B cell (primary cell): ENCODE measurements around the gene ADGRD2. TPM values are rescaled to one million over a fixed set of nuclear protein-coding genes. Genes with fewer than 3 reads are reported as not detected.

Source experiments
- ATAC-seq: fragments of 200-7000 bp; cut with Tn5 transposase; one replicate; pipeline ENCODE4 v1.10.0; 2021; ENCODE audit warnings: low read depth, mild to moderate bottlenecking, moderate number of reproducible peaks, moderate library complexity
- CTCF ChIA-PET: fragments of 350-600 bp; sonication (Branson Sonifier 250); formaldehyde crosslinking; loops from one replicate; lab custom pipeline; 2021; ENCODE audit warnings: antibody characterized with exemption, inconsistent platforms; lab: Charles Lee
- POLR2A ChIA-PET: fragments of 350-600 bp; sonication (Branson Sonifier 250); formaldehyde crosslinking; loops from one replicate; lab custom pipeline; 2021; ENCODE audit warnings: antibody characterized with exemption; lab: Charles Lee
- DNase-seq: peaks from one replicate; pipeline ENCODE4 v3.0.0; 2013
- H2AFZ ChIP-seq: 2 replicates; pipeline ENCODE4 v1.6.1; 2012; ENCODE audit warnings: mild to moderate bottlenecking, low read depth, low read length; ENCODE audit not compliant: insufficient read depth, poor library complexity, severe bottlenecking
- H3K27ac ChIP-seq, 2 donors: 1 replicate in 1 of 2; 2 replicates in 1 of 2; pipeline ENCODE4 v1.5.1; 2012 to 2013; ENCODE audit warnings: low read length in 2 of 2, mild to moderate bottlenecking in 2 of 2, moderate library complexity in 1 of 2
- H3K27me3 ChIP-seq, 4 experiments: fragments of 200-600 bp in 1 of 4; sonication (generic) in 1 of 4; replicated peaks in 1 of 4; 1 replicate in 2 of 4; 2 replicates in 2 of 4; pipeline versions ENCODE4 v1.6.1 to v1.7.0; 2013 to 2016; ENCODE audit warnings: low read length in 3 of 4, mild to moderate bottlenecking in 2 of 4, mixed read lengths in 1 of 4, moderate library complexity in 1 of 4; ENCODE audit not compliant: insufficient read depth in 4 of 4, control insufficient read depth in 3 of 4; ENCODE audit errors: control extremely low read depth in 1 of 4
- H3K36me3 ChIP-seq, 2 experiments: replicated peaks in 1 of 2; 1 replicate in 1 of 2; 2 replicates in 1 of 2; pipeline versions ENCODE4 v1.6.1 to v1.7.1; 2013; ENCODE audit warnings: low read length in 1 of 2; ENCODE audit not compliant: insufficient read depth in 2 of 2, control insufficient read depth in 1 of 2; ENCODE audit errors: control extremely low read depth in 1 of 2, extremely low read depth in 1 of 2
- H3K4me1 ChIP-seq, 2 donors: fragments of 200-600 bp in 1 of 2; sonication (generic) in 1 of 2; 1 replicate in 1 of 2; 2 replicates in 1 of 2; pipeline versions ENCODE4 v1.5.1 to v1.6.1; 2013 to 2017; ENCODE audit warnings: low read length in 2 of 2; ENCODE audit not compliant: control insufficient read depth in 2 of 2, insufficient read depth in 2 of 2
- H3K4me2 ChIP-seq: replicated peaks from 2 replicates; pipeline ENCODE3; 2012; ENCODE audit warnings: mild to moderate bottlenecking, low read depth, low read length; ENCODE audit not compliant: poor library complexity, severe bottlenecking
- H3K4me3 ChIP-seq, 5 experiments: fragments of 200-600 bp in 1 of 5; sonication (generic) in 1 of 5; 1 replicate in 3 of 5; 2 replicates in 2 of 5; pipeline versions ENCODE4 v1.5.1 to v1.7.0; 2011 to 2016; ENCODE audit warnings: low read length in 4 of 5, mild to moderate bottlenecking in 4 of 5, low read depth in 2 of 5, control low read depth in 1 of 5, moderate library complexity in 1 of 5; ENCODE audit not compliant: insufficient read depth in 1 of 5; ENCODE audit errors: control extremely low read depth in 1 of 5, extremely low read depth in 1 of 5
- H3K79me2 ChIP-seq: fragments of 200-600 bp; sonication (generic); one replicate; pipeline ENCODE4 v1.6.0; 2016; ENCODE audit warnings: low read length; ENCODE audit not compliant: control insufficient read depth, insufficient read depth
- H3K9ac ChIP-seq: fragments of 200-600 bp; sonication (generic); 2 replicates; pipeline ENCODE4 v1.6.1; 2017; ENCODE audit warnings: mild to moderate bottlenecking, low read length, moderate library complexity
- H3K9me3 ChIP-seq, 3 donors: one replicate each; pipeline versions ENCODE4 v1.6.1 to v1.7.1; 2013; ENCODE audit warnings: low read length in 2 of 3; ENCODE audit not compliant: control insufficient read depth in 2 of 3, insufficient read depth in 1 of 3; ENCODE audit errors: control extremely low read depth in 1 of 3
- H4K20me1 ChIP-seq: 2 replicates; pipeline ENCODE4 v1.6.0; 2012; ENCODE audit warnings: mild to moderate bottlenecking, low read length; ENCODE audit not compliant: insufficient read depth, control insufficient read depth, poor library complexity, severe bottlenecking
- H3K27ac Mint-ChIP-seq: one replicate; pipeline ENCODE4 v1.8.0; 2021; ENCODE audit warnings: mixed read lengths
- H3K27me3 Mint-ChIP-seq: one replicate; pipeline ENCODE4 v1.8.0; 2021; ENCODE audit warnings: mixed read lengths
- H3K4me1 Mint-ChIP-seq: one replicate; pipeline ENCODE4 v1.8.0; 2021; ENCODE audit warnings: mixed read lengths
- H3K4me3 Mint-ChIP-seq: one replicate; pipeline ENCODE4 v1.8.0; 2021; ENCODE audit warnings: mixed read lengths
- H3K9me3 Mint-ChIP-seq: one replicate; pipeline ENCODE4 v1.8.0; 2022; ENCODE audit warnings: mixed read lengths; ENCODE audit not compliant: insufficient read depth
- EZH2 ChIP-seq: IDR thresholded peaks from 2 replicates; pipeline ENCODE4 v1.6.1; 2012; ENCODE audit warnings: borderline replicate concordance, low read depth, mild to moderate bottlenecking, moderate library complexity, low read length; ENCODE audit not compliant: insufficient read depth, poor library complexity, severe bottlenecking
- WGBS: methylation state at CpG from one replicate; pipeline ENCODE4 v1.1.5; 2013; ENCODE audit warnings: missing lambda C conversion rate; ENCODE audit not compliant: insufficient coverage; 5-methylcytosine and 5-hydroxymethylcytosine counted together
- intact Hi-C: fragments of 100-400 bp; cut with micrococcal nuclease; formaldehyde crosslinking; loops from one replicate; pipeline ENCODE4 v1.10.0; 2022
- polyA plus RNA-seq: library from polyadenylated mRNA; depleted of rRNA; stranded (reverse); fragments of >200 nt; gene quantifications from 2 replicates; pipeline ENCODE4 v1.2.3, GENCODE V29; 2012
- total RNA-seq, 2 donors: library from RNA; stranded (reverse); fragments of 120-200 nt in 1 of 2; gene quantifications; 1 replicate in 1 of 2; 2 replicates in 1 of 2; pipeline versions ENCODE4 v1.2.3 to v1.2.4, GENCODE V29; 2013 to 2022
- TF ChIP-seq, protein P1 (sequence below): fragments of 200-600 bp; IDR thresholded peaks from one replicate; pipeline ENCODE4 v1.8.0; 2022; ENCODE audit warnings: antibody characterized with exemption, mild to moderate bottlenecking

Gene ADGRD2
- total and polyA plus RNA-seq, 2 donors (not counting 1 experiment from before 2014, with no cell fraction given): not detected

GRCh38 chr9:124500796-124501611 is 50.8 kb downstream of the ADGRD2 start:
- Mint-ChIP-seq H3K27me3 (peaks cover 26% of the 10 kb centered on the region), H3K4me3 (no peak overlapping the region), H3K4me1 (peaks cover 16% of the 10 kb centered on the region), H3K27ac (no peak overlapping the region), H3K9me3 (no peaks in the 10 kb centered on the region)
- H3K9me3 ChIP-seq: peaks cover 0 to 7% (median 0%) of the 10 kb centered on the region in 3 donors
- H4K20me1 ChIP-seq: no peaks in the 10 kb centered on the region
- no peak overlapping the region for H3K4me2 ChIP-seq
- H3K27me3 ChIP-seq: peaks cover 0 to 36% (median 6%) of the 10 kb centered on the region in 4 experiments
- no peak overlapping the region for H3K27ac ChIP-seq
- H3K36me3 ChIP-seq: no peaks in the 10 kb centered on the region
- WGBS: 87% methylated on average over 12 of the region's 12 CpGs
- H3K79me2 ChIP-seq: no peaks in the 10 kb centered on the region
- DNase-seq (no peak), ATAC-seq (no peak)
- H3K9ac ChIP-seq: no peak overlapping the region
- CTCF ChIA-PET: no interaction called here
- H2AFZ ChIP-seq: no peak overlapping the region
- POLR2A ChIA-PET: no interaction called here
- intact Hi-C loops: no loop called here
- no peak overlapping the region for H3K4me3 ChIP-seq
- no peak for TF ChIP-seq EZH2
- TF ChIP-seq, protein P1, sequence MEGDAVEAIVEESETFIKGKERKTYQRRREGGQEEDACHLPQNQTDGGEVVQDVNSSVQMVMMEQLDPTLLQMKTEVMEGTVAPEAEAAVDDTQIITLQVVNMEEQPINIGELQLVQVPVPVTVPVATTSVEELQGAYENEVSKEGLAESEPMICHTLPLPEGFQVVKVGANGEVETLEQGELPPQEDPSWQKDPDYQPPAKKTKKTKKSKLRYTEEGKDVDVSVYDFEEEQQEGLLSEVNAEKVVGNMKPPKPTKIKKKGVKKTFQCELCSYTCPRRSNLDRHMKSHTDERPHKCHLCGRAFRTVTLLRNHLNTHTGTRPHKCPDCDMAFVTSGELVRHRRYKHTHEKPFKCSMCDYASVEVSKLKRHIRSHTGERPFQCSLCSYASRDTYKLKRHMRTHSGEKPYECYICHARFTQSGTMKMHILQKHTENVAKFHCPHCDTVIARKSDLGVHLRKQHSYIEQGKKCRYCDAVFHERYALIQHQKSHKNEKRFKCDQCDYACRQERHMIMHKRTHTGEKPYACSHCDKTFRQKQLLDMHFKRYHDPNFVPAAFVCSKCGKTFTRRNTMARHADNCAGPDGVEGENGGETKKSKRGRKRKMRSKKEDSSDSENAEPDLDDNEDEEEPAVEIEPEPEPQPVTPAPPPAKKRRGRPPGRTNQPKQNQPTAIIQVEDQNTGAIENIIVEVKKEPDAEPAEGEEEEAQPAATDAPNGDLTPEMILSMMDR: no peak
- H3K4me1 ChIP-seq: peaks cover 9 to 10% of the 10 kb centered on the region in 2 donors

DNA sequence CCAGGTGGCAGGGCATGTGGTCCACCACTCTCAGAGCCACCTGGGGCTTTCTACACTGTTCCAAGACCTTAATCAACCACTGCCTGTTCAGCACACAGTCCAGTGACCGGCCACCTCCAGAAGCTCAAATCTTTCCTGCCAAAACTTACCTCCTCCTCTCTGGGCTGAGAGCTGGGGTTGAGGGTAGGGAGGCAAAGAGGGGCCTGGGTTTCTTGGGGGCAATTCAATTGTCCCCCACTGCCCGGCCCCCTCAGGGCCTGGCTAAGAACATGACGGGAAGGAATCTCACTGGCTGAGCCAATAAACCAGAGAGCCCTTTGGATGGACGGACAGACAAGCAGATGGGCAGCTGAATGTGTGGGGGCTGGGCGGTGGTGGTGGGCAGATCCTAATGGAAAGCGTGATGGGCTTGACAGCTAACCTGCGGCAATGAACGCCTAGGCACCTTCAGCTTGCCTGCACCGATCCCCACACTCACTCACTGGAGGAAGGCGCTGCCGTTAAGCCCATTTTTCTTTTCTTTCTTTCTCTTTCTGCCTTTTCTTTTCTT is 51.6 kb downstream of the ADGRD2 start:
- Histone ChIP-seq H3K36me3 (no peaks in the 10 kb centered on the region), H3K9ac (no peak overlapping the region), H3K27ac (no peak overlapping the region), H3K4me1 (peaks cover 7 to 9% of the 10 kb centered on the region in 2 donors), H3K79me2 (no peaks in the 10 kb centered on the region), H3K27me3 (peaks cover 0 to 42% (median 6%) of the 10 kb centered on the region in 4 experiments), H3K4me3 (no peak overlapping the region), H3K9me3 (peaks cover 0 to 7% (median 0%) of the 10 kb centered on the region in 3 donors), H4K20me1 (no peaks in the 10 kb centered on the region), H2AFZ (no peak overlapping the region), H3K4me2 (no peak overlapping the region)
- Mint-ChIP-seq H3K9me3 (no peaks in the 10 kb centered on the region), H3K4me1 (peaks cover 15% of the 10 kb centered on the region), H3K27me3 (peaks cover 27% of the 10 kb centered on the region), H3K4me3 (no peak overlapping the region), H3K27ac (no peak overlapping the region)
- TF ChIP-seq, protein P1: no peak
- TF ChIP-seq EZH2: no peak
- DNase-seq (no peak), ATAC-seq (no peak)
- WGBS: 96% methylated on average over 8 of the region's 11 CpGs
- CTCF ChIA-PET: no interaction called here
- POLR2A ChIA-PET: no interaction called here
- intact Hi-C loops: no loop called here
